GM18519 (cell line): ENCODE data around the gene HINFP.
"Not testable (repeated sequence)": the region's sequence is repeated elsewhere in the genome, so short reads cannot be mapped to it uniquely, and the experiment has no call there.

Experiments
- ATAC-seq: cut with Tn5 transposase; IDR thresholded peaks from one replicate; pipeline ENCODE4 v1.9.1; 2021; ENCODE audit warnings: mild to moderate bottlenecking, moderate library complexity; ENCODE audit not compliant: unreplicated experiment, low FRiP score

The HINFP gene

GRCh38 chr11:119099711-119100110 is 21.7 kb upstream of the HINFP start:
- ATAC-seq: no peak

DNA sequence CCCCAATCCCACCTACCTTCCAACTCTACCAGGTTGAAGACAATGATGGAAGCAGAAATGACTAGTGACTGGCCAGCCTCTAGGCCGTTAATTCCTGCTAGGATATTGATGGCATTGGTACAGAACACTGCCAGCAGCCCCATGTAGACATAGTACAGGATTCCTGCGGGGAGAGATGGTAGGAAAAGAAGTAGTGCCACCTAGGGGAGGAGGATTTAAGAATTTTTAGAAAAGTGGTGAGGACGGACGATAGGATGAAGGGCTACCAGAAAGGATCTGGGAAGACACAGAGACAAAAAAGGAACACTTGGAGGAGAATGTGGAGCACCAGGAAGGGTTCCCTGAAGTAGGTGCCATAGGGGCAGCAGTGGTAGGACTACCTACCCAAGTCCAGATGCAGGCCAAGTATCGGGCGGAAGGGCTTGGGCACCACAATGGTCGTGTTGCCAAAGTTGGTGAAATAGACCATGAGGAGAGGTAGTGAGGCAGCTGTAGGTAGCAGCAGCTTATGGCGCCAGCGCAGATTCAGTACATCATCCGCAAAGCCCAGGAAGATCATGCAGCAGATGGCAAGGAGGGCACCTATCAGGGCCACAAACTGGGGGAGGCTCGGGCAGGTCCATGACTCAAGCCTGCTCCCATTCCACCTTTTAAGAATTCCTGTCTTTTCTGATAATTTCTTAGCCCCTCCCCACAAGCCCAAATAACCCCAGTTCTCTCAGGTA is 21.0 kb upstream of the HINFP start:
- ATAC-seq: no peak

- no peak for ATAC-seq
Measured at GRCh38 chr11:119100994-119101758, 20.2 kb upstream of the HINFP start.

DNA sequence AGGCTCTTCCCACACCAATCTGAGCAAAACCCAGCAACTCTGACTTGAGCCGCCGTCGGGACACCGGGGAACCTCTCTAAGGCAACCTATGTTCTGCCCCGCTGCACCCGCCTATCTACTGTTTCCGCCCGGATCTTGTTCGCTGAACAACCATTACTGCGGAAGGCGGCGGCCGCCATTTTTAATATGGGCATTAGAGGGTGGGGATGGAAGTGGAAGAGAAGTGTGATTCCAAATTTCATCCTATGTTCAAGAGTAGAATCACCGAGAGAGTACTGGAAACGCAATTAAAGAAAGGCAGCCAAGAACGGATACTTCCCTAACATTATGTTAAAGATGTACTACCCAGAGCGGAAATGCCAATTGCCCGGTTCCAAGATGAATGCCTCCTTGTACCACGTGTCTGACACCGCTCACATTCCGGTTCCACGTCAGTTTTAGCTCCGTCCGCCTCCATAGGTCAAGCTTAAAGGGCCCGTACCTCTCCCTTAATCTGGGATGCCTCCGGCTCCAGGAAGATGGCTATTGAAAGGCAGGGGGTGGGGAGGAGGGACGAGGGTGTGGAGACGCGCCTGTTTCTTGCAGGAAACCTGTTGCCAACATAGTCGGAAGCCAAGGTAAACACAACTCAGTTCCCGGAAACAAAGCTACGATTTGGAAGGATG is 19.5 kb upstream of the HINFP start, which contains the start of gene DPAGT1:
TSS of gene DPAGT1 (minus strand) at position 95 of the 665 bp plus-strand sequence. CDS start 198 bp downstream, outside the sequence.
- peak; percentile 67 for ATAC-seq

DNA sequence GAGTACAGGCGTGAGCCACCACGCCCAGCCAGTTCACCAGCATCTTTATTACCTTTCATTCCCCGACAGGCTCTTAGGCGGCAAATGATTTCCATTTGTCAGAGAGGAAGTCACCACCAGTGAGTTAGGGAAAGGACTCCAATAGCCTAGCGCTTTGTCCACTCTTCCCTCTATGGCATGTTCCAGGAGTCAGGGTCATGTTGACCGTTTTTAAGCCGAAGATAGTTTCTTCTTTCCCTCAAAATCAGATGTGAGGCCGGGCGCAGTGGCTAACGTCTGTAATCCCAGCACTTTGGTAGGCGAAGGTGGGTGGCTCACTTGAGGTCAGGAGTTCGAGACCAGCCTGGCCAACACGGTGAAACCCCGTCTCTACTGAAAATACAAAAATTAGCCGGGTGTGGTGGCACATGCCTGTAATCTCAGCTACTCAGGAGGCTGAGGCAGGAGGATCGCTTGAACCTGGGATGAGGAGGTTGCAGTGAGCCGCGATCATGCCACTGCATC is 18.2 kb upstream of the HINFP start:
- not testable (repeated sequence) for ATAC-seq

DNA sequence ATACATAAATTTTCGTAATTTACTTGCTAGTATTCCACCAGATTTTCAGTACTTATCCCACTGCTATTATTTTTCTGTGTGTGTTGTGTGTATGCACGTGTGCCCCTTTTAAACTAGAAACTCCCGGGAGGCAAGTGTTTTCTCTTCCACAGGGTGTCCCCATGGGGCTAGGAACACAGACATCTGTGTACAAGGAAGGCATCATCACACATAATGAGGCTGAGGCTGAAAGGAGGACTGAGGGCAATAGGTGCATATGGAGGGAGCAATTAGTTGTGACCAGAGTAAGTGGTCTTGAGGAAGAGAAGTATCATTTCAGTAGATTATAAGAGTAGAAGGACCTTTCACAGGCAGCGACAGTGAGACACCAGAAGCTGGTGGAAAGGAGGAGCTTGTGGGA is 17.6 kb upstream of the HINFP start:
- ATAC-seq: no peak

- peak; percentile 48 for ATAC-seq
Measured at GRCh38 chr11:119106564-119107537, 14.5 kb upstream of the HINFP start, which contains the start of gene C2CD2L. Gene C2CD2L (plus strand): TSS chr11:119107344. CDS start chr11:119107742, 398 bp downstream.

DNA sequence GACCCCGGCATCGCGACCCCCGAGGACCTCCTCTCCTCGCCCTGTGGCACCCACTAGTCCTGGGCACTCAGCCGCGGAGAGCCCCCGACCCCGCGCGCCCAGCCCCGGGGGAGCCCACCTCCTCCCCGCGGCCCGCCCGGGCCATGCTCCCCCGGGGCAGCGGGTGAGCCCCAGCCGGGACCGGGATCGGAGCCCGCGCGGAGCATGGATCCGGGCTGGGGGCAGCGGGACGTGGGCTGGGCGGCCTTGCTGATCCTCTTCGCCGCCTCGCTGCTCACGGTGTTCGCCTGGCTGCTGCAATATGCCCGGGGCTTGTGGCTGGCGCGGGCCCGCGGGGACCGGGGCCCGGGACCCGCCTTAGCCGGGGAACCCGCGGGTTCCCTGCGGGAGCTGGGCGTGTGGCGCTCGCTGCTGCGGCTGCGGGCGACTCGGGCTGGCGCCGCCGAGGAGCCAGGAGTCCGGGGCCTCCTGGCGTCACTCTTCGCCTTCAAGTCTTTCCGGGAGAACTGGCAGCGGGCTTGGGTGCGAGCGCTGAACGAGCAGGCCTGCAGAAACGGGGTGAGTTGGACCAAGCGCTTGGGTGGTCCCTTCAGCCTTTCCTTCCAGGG is 13.7 kb upstream of the HINFP start:
- peak; percentile 6 for ATAC-seq

GRCh38 chr11:119108146-119108856 is 13.1 kb upstream of the HINFP start:
- ATAC-seq: no peak

DNA sequence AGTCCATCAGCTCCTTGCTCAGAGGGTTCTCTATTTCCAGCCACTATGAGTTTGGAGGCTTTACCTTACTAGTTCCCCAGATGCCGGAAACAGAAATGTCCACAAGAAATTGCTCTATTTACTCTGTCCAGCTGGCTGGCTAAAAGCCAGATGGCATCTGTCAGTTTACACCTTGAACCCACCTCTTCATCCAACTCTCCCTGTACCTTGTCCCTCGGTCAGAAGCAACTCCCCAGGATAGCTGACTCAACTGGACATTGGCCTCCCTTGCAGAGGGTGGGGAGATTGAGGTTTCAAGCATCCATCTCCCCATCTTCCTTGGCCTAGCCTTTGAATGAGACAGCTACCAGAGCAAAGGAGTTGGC is 12.5 kb upstream of the HINFP start:
- ATAC-seq: no peak

DNA sequence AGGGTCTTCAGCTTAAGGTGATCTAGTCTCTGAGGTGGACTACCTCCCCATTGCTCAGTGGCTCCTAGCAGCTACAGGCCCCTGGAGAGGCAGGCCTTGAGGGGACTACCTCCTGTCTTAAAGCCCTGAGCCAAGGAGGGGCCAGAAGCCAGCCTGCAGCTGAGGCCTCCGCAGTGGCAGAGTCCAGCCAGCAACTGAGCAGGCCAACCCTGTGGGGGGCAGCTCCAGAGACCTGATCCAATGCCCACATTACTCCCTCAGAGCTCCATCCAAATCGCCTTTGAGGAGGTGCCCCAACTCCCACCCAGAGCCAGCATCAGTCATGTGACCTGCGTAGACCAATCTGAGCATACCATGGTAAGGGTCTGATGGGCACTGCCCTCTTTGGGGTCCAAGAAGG is 11.5 kb upstream of the HINFP start:
- no peak for ATAC-seq

- no peak for ATAC-seq
Measured at GRCh38 chr11:119110439-119110838, 10.9 kb upstream of the HINFP start.

GRCh38 chr11:119111361-119111925 is 9.9 kb upstream of the HINFP start:
- no peak for ATAC-seq

DNA sequence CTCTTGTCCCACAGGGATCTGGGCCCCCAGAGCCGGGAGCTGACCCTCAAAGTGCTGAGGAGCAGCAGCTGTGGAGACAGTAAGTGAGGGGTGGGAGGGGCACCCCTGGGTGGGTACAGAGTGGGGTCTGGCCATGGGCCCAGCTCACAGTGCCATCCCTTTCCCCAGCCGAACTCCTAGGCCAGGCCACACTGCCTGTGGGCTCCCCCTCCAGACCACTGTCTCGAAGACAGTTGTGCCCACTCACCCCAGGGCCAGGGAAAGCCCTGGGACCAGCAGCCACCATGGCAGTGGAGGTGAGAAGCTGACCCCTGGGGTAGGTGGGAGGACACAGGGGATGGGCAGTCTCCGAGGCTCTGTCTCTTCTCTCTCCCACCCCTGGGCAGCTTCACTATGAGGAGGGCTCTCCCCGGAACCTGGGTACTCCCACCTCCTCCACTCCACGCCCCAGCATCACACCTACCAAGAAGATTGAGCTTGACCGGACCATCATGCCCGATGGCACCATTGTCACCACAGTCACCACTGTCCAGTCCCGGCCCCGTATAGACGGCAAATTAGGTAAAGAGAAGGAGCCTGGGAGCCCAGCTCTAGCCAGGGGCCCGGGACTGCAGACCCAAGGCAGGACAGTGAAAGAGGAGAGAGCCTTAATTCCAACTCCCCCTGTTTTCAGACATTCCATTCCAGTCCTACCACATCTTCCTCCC is 8.9 kb upstream of the HINFP start:
- no peak for ATAC-seq

GRCh38 chr11:119113716-119114115 is 7.7 kb upstream of the HINFP start:
- no peak for ATAC-seq

DNA sequence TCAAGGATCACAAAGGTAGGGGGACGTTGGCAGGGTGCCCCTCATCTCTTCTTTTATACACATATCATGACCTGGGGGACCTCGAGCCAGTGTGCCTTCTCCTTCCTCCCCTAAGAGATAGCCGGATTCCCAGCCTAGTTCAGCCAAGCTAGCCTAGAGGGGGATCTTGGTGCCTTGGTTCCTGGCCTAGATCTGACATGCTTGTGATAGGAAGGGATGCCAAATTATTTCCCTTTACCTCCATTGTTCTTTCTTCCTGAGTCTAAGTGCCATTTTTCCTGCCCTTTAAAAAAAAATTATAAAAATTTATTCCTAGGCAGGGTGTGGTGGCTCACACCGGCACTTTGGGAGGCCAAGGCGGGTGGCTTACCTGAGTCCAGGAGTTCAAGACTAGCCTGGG is 7.0 kb upstream of the HINFP start:
- ATAC-seq: no peak

DNA sequence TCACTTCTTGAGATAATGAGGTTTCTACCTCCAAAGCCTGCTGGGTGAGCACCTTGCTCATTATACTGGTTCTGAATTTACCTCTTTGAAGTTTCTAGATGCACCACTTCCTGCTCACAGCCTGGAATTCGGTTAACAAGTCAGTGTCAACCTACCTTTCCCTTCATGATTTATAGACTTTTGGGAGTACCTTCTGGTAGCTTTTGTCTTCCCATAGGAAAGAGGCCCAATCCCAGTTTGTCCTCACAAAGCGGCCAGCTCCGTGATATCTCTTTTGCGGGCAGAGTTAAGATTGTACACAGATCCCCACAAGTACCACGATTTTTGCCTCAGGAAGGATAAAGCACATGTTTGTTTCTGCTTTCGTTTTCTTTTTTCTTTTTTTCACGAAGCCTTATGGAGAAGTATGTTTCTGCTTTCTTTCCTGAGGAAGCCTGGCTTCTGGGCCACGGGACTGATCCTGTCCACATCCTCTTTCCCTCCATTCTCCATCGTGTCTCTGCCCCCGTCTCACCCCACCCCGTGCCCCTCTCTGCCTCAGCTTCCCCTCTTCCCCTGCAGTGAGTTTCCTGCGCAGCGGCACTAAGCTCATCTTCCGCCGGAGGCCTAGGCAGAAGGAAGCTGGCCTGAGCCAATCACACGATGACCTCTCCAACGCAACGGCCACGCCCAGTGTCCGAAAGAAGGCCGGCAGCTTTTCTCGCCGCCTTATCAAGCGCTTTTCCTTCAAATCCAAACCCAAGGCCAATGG is 5.7 kb upstream of the HINFP start:
- ATAC-seq: no peak
